Measurements from ENCODE around the gene SPRTN. TPM values are rescaled to one million over a fixed set of nuclear protein-coding genes. Genes with fewer than 3 reads are reported as not detected.
A peak's percentile ranks its signal among the peaks of the same experiment; 100 is the strongest.

Gene SPRTN
- total RNA-seq, 1 experiment from 2014 or later = 14.9 TPM

DNA sequence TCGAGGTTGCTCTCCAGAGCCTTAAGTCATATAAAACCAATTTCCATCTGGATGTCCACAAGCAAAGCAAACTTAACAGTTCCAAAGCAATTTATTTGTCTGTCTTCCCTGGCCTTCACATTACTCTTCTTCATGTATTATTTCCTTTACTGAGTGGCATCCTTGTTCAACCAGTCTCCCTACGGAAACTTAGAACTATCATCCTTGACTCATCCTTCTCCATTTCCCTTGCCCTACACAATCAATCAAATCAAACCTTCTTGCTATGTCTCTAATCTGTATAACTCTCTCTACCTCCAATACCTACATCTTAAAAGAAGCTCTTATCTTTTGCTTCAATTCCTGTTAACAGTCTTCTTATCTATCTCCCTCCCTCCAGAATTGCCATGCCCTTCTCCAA is 58.5 kb downstream of the SPRTN start:
- POLR2A ChIA-PET = no interaction called here
- Histone ChIP-seq H3K36me3 (ENCODE audit: control insufficient read depth in 1 of 2, insufficient read depth in 2 of 2, low read length in 2 of 2) (no peaks in the 10 kb centered on the region), H3K27ac (ENCODE audit: low read depth, low read length) (no peak overlapping the region; the same call in 1 of the 2 replicates), H3K9me3 (ENCODE audit: control insufficient read depth in 1 of 2, insufficient read depth in 1 of 2, low read depth in 1 of 2, low read length in 2 of 2) (no peaks in the 10 kb centered on the region), H4K20me1 (ENCODE audit: insufficient read depth) (peaks cover 15% of the 10 kb centered on the region; the same call in 1 of the 2 replicates), H3K4me2 (ENCODE audit: low read length) (peak overlapping the region; percentile 74), H3K4me1 (ENCODE audit: control insufficient read depth in 1 of 2, insufficient read depth in 2 of 2, low read length in 2 of 2) (peaks cover 28 to 59% of the 10 kb centered on the region in 2 experiments), H3K9me2 (ENCODE audit: insufficient read depth) (no peaks in the 10 kb centered on the region), H3K4me3 (replicated peaks in 1 of 2; ENCODE audit: low read depth in 1 of 2, low read length in 2 of 2) (peak overlapping the region in 1 of 2 experiments; percentile 21; a peak in 2 of 4 replicates), H2AFZ (ENCODE audit: low read depth, low read length, poor library complexity, severe bottlenecking) (no peak overlapping the region), H3K27me3 (ENCODE audit: insufficient read depth, low read length) (no peaks in the 10 kb centered on the region), H3K9ac (ENCODE audit: low read length) (0 out of 2 replicates have a peak overlapping the region, but pooled peaks have one; percentile 23), H3K79me2 (ENCODE audit: insufficient read depth, low read length) (peaks cover 98% of the 10 kb centered on the region)
- TF ChIP-seq JUND (IDR thresholded peaks at IDR 0.05) (peak; percentile 24; the same call in 1 of the 2 replicates), POLR2AphosphoS5 (IDR thresholded peaks at IDR 0.05; ENCODE audit: low read depth, low read length) (no peak), FOSL1 (IDR thresholded peaks at IDR 0.05; ENCODE audit: low read depth) (peak; percentile 28; the same call in 1 of the 2 replicates), ZFX (IDR thresholded peaks at IDR 0.05) (no peak)
- TF ChIP-seq, protein P1, sequence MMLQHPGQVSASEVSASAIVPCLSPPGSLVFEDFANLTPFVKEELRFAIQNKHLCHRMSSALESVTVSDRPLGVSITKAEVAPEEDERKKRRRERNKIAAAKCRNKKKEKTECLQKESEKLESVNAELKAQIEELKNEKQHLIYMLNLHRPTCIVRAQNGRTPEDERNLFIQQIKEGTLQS (IDR thresholded peaks at IDR 0.05) = no peak
- TF ChIP-seq, protein P2, sequence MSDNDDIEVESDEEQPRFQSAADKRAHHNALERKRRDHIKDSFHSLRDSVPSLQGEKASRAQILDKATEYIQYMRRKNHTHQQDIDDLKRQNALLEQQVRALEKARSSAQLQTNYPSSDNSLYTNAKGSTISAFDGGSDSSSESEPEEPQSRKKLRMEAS (IDR thresholded peaks at IDR 0.05) = no peak
- intact Hi-C loops (cut with micrococcal nuclease) = no loop called here
- no TSS peak for BruUV-seq (replicated peaks)
- DNase-seq (ENCODE audit: low read depth, low spot score) (no peak), ATAC-seq (no peak)
- RAD21 ChIA-PET (ENCODE audit: low non-redundant PET in 1 of 2, low total read pairs in 2 of 2, uncharacterized antibody in 2 of 2, unreplicated experiment in 2 of 2) = no interaction called here
- CTCF ChIA-PET = no interaction called here

DNA sequence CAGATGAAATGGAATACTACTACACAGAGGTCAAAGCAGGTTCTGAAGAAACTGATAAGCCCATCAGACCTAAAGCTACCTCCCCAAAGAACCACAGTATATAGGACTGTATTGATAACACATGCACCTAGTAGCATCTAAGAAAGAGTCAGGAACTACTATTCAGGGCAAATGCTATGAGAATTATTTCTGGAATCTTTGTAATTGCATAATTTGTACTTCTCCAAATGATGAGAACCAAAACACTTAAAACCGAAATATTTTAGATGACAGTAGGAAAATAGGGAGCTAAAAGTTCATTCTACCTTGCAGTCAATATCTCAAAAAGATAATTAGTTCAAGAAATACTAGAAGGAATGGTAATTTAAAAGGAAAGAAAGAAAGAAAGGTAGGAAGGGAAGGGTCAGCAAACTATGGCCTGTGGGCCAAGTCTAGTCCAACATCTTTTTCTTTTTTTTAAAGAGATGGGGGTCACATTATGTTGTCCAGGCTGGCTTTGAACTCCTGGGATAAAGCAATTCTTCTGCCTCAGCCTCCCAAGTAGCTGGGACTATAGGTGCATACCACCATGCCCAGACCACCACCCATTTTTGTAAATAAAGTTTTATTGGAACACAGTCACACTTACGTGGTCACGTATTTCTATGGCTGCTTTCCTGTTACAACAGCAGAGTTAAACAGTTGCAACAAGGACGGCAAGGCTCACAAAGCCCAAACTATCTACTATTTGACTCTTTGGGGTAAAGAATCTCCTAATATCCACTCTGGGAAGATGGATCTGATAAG is 60.0 kb downstream of the SPRTN start:
- ChIA-PET POLR2A (no interaction called here), CTCF (no interaction called here), RAD21 (ENCODE audit: low non-redundant PET in 1 of 2, low total read pairs in 2 of 2, uncharacterized antibody in 2 of 2, unreplicated experiment in 2 of 2) (no interaction called here)
- ATAC-seq = no peak
- Histone ChIP-seq H3K4me2 (ENCODE audit: low read length) (no peak overlapping the region; the same call in 1 of the 2 replicates), H3K4me1 (ENCODE audit: control insufficient read depth in 1 of 2, insufficient read depth in 2 of 2, low read length in 2 of 2) (peaks cover 28 to 53% of the 10 kb centered on the region in 2 experiments), H3K9me3 (ENCODE audit: control insufficient read depth in 1 of 2, insufficient read depth in 1 of 2, low read depth in 1 of 2, low read length in 2 of 2) (no peaks in the 10 kb centered on the region), H3K27ac (ENCODE audit: low read depth, low read length) (no peak overlapping the region), H3K27me3 (ENCODE audit: insufficient read depth, low read length) (no peaks in the 10 kb centered on the region), H3K79me2 (ENCODE audit: insufficient read depth, low read length) (peaks cover 99% of the 10 kb centered on the region), H3K9me2 (ENCODE audit: insufficient read depth) (no peaks in the 10 kb centered on the region), H3K36me3 (ENCODE audit: control insufficient read depth in 1 of 2, insufficient read depth in 2 of 2, low read length in 2 of 2) (0 out of 4 replicates have a peak, but pooled peaks cover 0 to under 1% of the 10 kb centered on the region in 2 experiments), H3K4me3 (replicated peaks in 1 of 2; ENCODE audit: low read depth in 1 of 2, low read length in 2 of 2) (no peak overlapping the region), H2AFZ (ENCODE audit: low read depth, low read length, poor library complexity, severe bottlenecking) (no peak overlapping the region), H4K20me1 (ENCODE audit: insufficient read depth) (peaks cover 11% of the 10 kb centered on the region; the same call in 1 of the 2 replicates), H3K9ac (ENCODE audit: low read length) (no peak overlapping the region)
- intact Hi-C loops (cut with micrococcal nuclease) = no loop called here
- TF ChIP-seq, protein P1 (IDR thresholded peaks at IDR 0.05) = no peak
- no peak for TF ChIP-seq EZH2 (IDR thresholded peaks at IDR 0.05)
- DNase-seq (ENCODE audit: low read depth, low spot score) = no peak
- no TSS peak for BruUV-seq (replicated peaks)
